GM12801 (cell line): ENCODE measurements around the gene PAPPA2.

ENCODE experiments used
- CTCF ChIP-seq: IDR thresholded peaks from one replicate; pipeline ENCODE4 v1.5.1; 2011; ENCODE audit warnings: control low read depth; ENCODE audit not compliant: insufficient read length; ENCODE audit errors: extremely low read depth

Gene PAPPA2

DNA sequence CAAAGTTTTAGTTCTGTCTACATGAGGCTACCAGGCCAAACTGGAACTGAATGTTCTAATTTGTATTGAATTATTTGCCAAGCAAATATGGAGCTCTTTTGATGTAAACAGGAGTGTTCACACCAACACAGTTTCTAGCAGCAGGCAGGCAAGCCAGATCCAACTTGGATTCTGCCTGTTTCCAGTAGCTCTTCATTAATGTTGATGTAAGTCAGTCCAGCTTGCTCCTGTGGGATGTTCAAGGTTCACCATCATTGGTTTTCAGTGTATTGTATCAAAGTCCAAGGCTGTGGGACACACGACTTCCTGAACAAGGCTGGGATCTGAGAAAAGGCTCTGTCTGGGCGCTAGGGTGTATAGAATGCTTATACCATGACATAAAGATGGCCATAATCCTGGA, 68.1 kb downstream of the PAPPA2 start:
- no peak for TF ChIP-seq CTCF

GRCh38 chr1:176531921-176532897, 69.2 kb downstream of the PAPPA2 start:
- TF ChIP-seq CTCF: no peak

DNA sequence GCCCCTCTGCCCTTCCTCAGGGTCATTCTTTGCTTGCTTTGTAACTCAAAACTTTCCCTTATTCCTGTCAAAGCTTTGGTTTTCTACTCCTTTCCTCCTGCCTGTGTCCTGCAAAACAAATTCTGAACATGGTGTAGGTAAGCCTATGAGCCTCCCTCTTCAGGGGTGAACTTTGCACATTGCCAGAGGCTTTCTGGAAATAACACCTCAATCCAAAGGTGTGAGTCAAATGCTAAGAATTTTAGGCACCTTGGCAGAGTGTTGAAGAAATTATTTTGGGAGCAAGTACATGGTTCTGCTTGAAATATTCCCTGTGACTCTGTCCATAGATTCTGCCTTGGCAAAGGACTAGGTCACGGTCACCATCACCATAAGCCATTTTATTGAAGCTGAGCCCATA, 70.0 kb downstream of the PAPPA2 start:
- TF ChIP-seq CTCF: no peak

DNA sequence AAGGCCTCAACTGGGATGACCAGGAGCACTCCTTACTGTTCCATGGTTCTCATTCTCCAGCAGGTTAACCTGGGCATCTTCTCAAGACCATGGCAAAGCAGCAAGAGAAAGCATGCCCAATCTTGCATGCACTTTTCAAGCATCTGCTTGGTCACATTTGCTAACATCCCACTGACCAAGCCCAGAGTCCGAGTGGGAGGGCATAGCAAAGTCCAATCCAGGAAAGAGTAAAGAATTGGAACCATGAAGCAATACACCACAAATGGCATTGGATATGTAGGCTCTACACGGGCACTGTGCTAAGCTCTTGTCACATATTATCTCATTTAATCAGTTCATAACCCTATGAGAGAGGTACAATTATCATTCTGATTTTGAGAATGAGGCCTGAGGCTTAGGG, 73.6 kb downstream of the PAPPA2 start:
- TF ChIP-seq CTCF: no peak

- TF ChIP-seq CTCF: no peak
These were observed 76.0 kb downstream of the PAPPA2 start for GRCh38 chr1:176539018-176539417.

DNA sequence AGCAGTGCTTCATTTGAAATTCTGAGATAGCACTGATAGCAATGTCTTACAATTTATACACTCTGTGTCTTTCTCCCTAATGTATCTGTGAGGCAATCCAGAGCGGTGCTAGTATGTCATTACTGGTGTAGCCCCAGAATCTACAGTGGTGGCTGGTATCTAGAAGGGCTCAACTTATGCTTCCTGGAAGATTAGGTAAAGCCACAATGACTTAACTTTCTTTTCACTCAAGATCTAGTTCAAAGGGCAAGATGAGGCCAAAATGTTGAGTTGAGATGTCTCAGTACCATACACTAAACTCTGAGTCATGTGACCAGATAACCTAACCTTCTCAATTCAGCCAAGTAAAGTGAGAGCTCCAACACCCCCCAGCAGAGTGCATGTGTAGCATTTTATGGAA, 77.5 kb downstream of the PAPPA2 start:
- TF ChIP-seq CTCF: no peak

DNA sequence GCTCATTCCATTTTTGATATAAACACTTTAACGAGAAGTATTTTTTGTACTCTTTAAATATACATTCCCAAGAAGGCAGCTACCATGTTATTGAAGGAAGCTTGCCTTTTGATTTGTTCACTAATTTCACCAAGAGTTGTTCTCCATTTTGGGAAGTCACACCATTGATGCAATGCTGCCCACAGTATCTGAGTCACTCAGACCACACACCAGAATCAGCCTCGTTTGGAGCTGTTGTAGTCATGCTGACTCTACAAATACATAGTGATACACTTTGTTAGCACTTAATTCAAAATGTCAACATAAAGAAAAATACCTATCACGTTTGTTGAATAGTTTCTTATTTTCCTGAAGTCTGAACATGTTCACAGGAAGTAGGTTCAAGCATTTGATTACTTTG, 78.7 kb downstream of the PAPPA2 start:
- no peak for TF ChIP-seq CTCF
